Measurements from ENCODE around the gene LRFN2. TPM values are rescaled to one million over a fixed set of nuclear protein-coding genes. Genes with fewer than 3 reads are reported as not detected.

The LRFN2 gene
- total RNA-seq, 1 donor from 2014 or later: not detected

GRCh38 chr6:40556881-40557280 is 30.3 kb downstream of the LRFN2 start:
- Mint-ChIP-seq H3K27ac (no peak overlapping the region), H3K36me3 (no peaks in the 10 kb centered on the region)

GRCh38 chr6:40556023-40556422 is 31.1 kb downstream of the LRFN2 start:
- Mint-ChIP-seq H3K36me3 (no peaks in the 10 kb centered on the region), H3K27me3 (ENCODE audit: low read depth) (peaks cover 33% of the 10 kb centered on the region), H3K27ac (no peak overlapping the region), H3K4me1 (no peaks in the 10 kb centered on the region), H3K9me3 (no peaks in the 10 kb centered on the region), H3K4me3 (no peak overlapping the region)
- DNase-seq (ENCODE audit: low spot score in 2 of 2, unreplicated experiment in 2 of 2): no peak
- TF ChIP-seq CTCF (IDR thresholded peaks at IDR 0.05; ENCODE audit: unreplicated experiment): no peak

More at GRCh38 chr6:40556881-40557280, 30.3 kb downstream of the LRFN2 start:
- Mint-ChIP-seq H3K27me3 (ENCODE audit: low read depth) (peaks cover 32% of the 10 kb centered on the region), H3K4me1 (no peaks in the 10 kb centered on the region), H3K4me3 (no peak overlapping the region), H3K9me3 (no peaks in the 10 kb centered on the region)
- no peak for TF ChIP-seq CTCF (IDR thresholded peaks at IDR 0.05; ENCODE audit: unreplicated experiment)
- no peak for DNase-seq (ENCODE audit: low spot score in 2 of 2, unreplicated experiment in 2 of 2)

GRCh38 chr6:40555092-40555491 is 32.1 kb downstream of the LRFN2 start:
- H3K4me3 Mint-ChIP-seq: no peak overlapping the region
- DNase-seq (ENCODE audit: low spot score in 2 of 2, unreplicated experiment in 2 of 2): no peak
- peaks cover 31% of the 10 kb centered on the region for H3K27me3 Mint-ChIP-seq (ENCODE audit: low read depth)
- TF ChIP-seq CTCF (IDR thresholded peaks at IDR 0.05; ENCODE audit: unreplicated experiment): no peak
- no peaks in the 10 kb centered on the region for H3K9me3 Mint-ChIP-seq
- no peaks in the 10 kb centered on the region for H3K36me3 Mint-ChIP-seq
- H3K4me1 Mint-ChIP-seq: no peaks in the 10 kb centered on the region
- H3K27ac Mint-ChIP-seq: no peak overlapping the region

GRCh38 chr6:40552941-40553340 is 34.2 kb downstream of the LRFN2 start:
- H3K27me3 Mint-ChIP-seq (ENCODE audit: low read depth): peaks cover 34% of the 10 kb centered on the region
- no peaks in the 10 kb centered on the region for H3K9me3 Mint-ChIP-seq
- no peaks in the 10 kb centered on the region for H3K36me3 Mint-ChIP-seq
- TF ChIP-seq CTCF (IDR thresholded peaks at IDR 0.05; ENCODE audit: unreplicated experiment): no peak
- no peak overlapping the region for H3K27ac Mint-ChIP-seq
- H3K4me1 Mint-ChIP-seq: no peaks in the 10 kb centered on the region
- no peak overlapping the region for H3K4me3 Mint-ChIP-seq
- no peak for DNase-seq (ENCODE audit: low spot score in 2 of 2, unreplicated experiment in 2 of 2)

GRCh38 chr6:40551966-40552505 is 35.1 kb downstream of the LRFN2 start:
- H3K36me3 Mint-ChIP-seq: no peaks in the 10 kb centered on the region
- no peak for TF ChIP-seq CTCF (IDR thresholded peaks at IDR 0.05; ENCODE audit: unreplicated experiment)
- H3K27me3 Mint-ChIP-seq (ENCODE audit: low read depth): peaks cover 34% of the 10 kb centered on the region
- DNase-seq (ENCODE audit: low spot score in 2 of 2, unreplicated experiment in 2 of 2): no peak
- H3K4me3 Mint-ChIP-seq: no peak overlapping the region
- no peak overlapping the region for H3K27ac Mint-ChIP-seq
- no peaks in the 10 kb centered on the region for H3K9me3 Mint-ChIP-seq
- H3K4me1 Mint-ChIP-seq: no peaks in the 10 kb centered on the region

Measured in mesothelial cell of epicardium (in vitro differentiated cells).